ENCODE measurements around the gene GPC5.
"Not testable (repeated sequence)": the region's sequence is repeated elsewhere in the genome, so short reads cannot be mapped to it uniquely, and the experiment has no call there.

The GPC5 gene

DNA sequence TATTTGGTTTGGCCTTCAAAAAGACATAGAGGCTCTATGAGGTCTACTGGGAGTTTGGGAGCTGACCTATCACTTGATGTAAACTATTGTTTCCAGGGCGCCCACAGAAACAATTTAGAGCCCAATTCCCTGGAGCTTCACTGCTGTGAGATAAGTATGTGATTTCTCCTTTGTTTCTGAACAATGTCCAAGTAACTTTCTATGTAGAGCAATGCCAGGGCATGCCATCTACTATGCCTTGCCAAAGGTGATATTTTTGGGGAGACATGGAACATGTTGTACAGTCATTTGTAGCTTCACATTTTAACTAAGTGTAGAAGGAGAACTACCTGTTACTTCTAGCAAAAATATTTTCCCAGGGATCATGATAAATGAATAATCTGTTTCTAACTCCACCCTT lies 872.6 kb downstream of the GPC5 start (continued):
- TF ChIP-seq ZNF558 (tag by site-specific recombination; IDR thresholded peaks at IDR 0.05) (no peak), ZNF529 (tag by site-specific recombination; IDR thresholded peaks at IDR 0.05; ENCODE audit: insufficient replicate concordance) (no peak), ZXDB (tag by site-specific recombination; IDR thresholded peaks at IDR 0.05) (no peak)

GRCh38 chr13:92272177-92272576 lies 873.8 kb downstream of the GPC5 start:
- no peaks in the 10 kb centered on the region for H3K4me1 ChIP-seq (ENCODE audit: control insufficient read depth, insufficient read depth, low read length)
- no peak overlapping the region for H3K4me3 ChIP-seq (ENCODE audit: low read depth, low read length)
- no peaks in the 10 kb centered on the region for H3K36me3 ChIP-seq (ENCODE audit: control insufficient read depth in 2 of 2, insufficient read depth in 1 of 2, low read length in 2 of 2)
- H3K9me3 ChIP-seq (ENCODE audit: control insufficient read depth, insufficient read depth, low read depth, low read length), result no peaks in the 10 kb centered on the region
- no peak overlapping the region for H3K27ac ChIP-seq (ENCODE audit: extremely low read depth, low read depth, low read length)
- ChIA-PET POLR2A (no interaction called here), CTCF (interaction anchor here (0.7 kb wide), 1 partner anchor 322 kb away, joined by 6 read pairs; no protein-coding TSS in a partner anchor)
- TF ChIP-seq ZBTB10 (tag by site-specific recombination; IDR thresholded peaks at IDR 0.05) (no peak), ATF2 (tag by site-specific recombination; IDR thresholded peaks at IDR 0.05; ENCODE audit: low read depth) (no peak)

DNA sequence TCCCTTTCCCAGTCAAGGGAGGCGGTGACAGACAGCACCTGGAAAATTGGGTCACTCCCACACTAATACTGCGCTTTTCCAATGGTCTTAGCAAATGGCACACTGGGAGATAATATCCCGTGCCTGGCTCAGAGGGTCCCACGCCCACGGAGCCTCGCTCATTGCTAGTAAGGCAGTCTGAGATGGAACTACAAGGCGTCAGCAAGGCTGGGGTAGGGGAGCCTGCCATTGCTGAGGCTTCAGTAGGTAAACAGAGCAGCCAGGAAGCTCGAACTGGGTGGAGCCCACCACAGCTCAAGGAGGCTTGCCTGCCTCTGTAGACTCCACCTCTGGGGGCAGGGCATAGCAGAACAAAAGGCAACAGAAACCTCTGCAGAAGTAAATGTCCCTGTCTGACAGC lies 882.6 kb downstream of the GPC5 start:
- H3K27ac ChIP-seq (ENCODE audit: extremely low read depth, low read depth, low read length); H3K36me3 ChIP-seq (ENCODE audit: control insufficient read depth in 2 of 2, insufficient read depth in 1 of 2, low read length in 2 of 2); H3K4me3 ChIP-seq (ENCODE audit: low read depth, low read length); H3K9me3 ChIP-seq (ENCODE audit: control insufficient read depth, insufficient read depth, low read depth, low read length); POLR2A ChIA-PET; H3K4me1 ChIP-seq (ENCODE audit: control insufficient read depth, insufficient read depth, low read length): not testable (repeated sequence)
- CTCF ChIA-PET, result interaction anchor here (0.6 to 0.7 kb wide), 2 partner anchors 39 to 913 kb away, joined by 3 read pairs; no protein-coding TSS in a partner anchor

GRCh38 chr13:92290718-92291307 lies 892.4 kb downstream of the GPC5 start:
- H3K36me3 ChIP-seq (ENCODE audit: control insufficient read depth in 2 of 2, insufficient read depth in 1 of 2, low read length in 2 of 2); POLR2A ChIA-PET; H3K27ac ChIP-seq (ENCODE audit: extremely low read depth, low read depth, low read length); H3K4me3 ChIP-seq (ENCODE audit: low read depth, low read length); CTCF ChIA-PET; H3K4me1 ChIP-seq (ENCODE audit: control insufficient read depth, insufficient read depth, low read length); H3K9me3 ChIP-seq (ENCODE audit: control insufficient read depth, insufficient read depth, low read depth, low read length): not testable (repeated sequence)

DNA sequence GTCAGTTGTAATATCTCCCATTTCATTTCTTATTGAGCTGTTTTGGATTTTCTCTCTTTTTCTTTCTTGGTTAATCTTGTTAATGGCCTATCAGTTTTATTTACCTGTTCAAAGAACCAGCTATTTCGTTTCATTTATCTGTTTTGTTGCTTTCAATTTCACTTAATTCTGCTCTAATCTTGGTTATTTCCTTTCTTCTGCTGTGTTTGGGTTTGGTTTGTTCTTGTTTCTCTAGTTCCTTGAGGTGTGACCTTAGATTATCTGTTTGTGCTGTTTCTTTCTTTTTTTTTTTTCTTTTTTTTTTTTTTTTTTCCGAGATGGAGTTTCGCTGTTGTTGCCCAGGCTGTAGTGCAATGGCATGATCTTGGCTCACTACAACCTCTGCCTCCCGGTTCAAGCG lies 896.1 kb downstream of the GPC5 start:
- H3K27ac ChIP-seq (ENCODE audit: extremely low read depth, low read depth, low read length); H3K4me3 ChIP-seq (ENCODE audit: low read depth, low read length); CTCF ChIA-PET; H3K36me3 ChIP-seq (ENCODE audit: control insufficient read depth in 2 of 2, insufficient read depth in 1 of 2, low read length in 2 of 2); H3K9me3 ChIP-seq (ENCODE audit: control insufficient read depth, insufficient read depth, low read depth, low read length); POLR2A ChIA-PET; H3K4me1 ChIP-seq (ENCODE audit: control insufficient read depth, insufficient read depth, low read length): not testable (repeated sequence)

DNA sequence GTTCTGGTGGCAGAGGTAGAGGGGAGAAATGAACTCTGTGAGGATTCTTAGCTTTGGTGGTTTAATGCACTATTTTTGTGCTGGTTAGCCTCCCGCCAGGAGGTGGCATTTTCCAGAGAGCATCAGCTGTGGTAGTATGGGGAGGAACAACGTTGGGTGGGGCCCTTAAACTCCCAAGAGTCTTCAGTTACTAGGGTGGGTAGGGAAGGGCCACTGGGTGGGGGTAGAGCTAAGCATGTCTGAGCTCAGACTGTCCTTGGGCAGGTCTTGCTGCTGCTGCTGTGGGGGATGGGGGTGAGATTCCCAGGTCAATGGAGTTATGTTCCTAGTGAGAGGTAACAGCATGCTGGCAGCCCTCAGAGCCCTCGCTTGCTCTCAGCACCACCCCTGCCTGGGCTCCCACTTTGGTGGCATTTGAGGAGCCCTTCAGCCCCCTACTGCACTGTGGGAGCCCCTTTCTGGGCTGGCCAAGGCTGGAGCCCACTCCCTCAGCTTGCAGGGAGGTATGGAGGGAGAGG lies 897.8 kb downstream of the GPC5 start:
- H3K4me1 ChIP-seq (ENCODE audit: control insufficient read depth, insufficient read depth, low read length); POLR2A ChIA-PET; H3K9me3 ChIP-seq (ENCODE audit: control insufficient read depth, insufficient read depth, low read depth, low read length); H3K4me3 ChIP-seq (ENCODE audit: low read depth, low read length); H3K27ac ChIP-seq (ENCODE audit: extremely low read depth, low read depth, low read length); H3K36me3 ChIP-seq (ENCODE audit: control insufficient read depth in 2 of 2, insufficient read depth in 1 of 2, low read length in 2 of 2); CTCF ChIA-PET: not testable (repeated sequence)

All from HEK293 (cell line).